Activated CD4-positive, alpha-beta T cell treated with anti-CD3 and anti-CD28 coated beads for 36 hours (primary cell): ENCODE data around the gene SIGLEC5. TPM values are rescaled to one million over a fixed set of nuclear protein-coding genes. Genes with fewer than 3 reads are reported as not detected.

Experiments used
- ATAC-seq: fragments of 200-7000 bp; cut with Tn5 transposase; one replicate; pipeline ENCODE4 v1.10.0; 2021; ENCODE audit warnings: mild to moderate bottlenecking, moderate library complexity
- CTCF ChIA-PET: fragments of 350-600 bp; sonication (Branson Sonifier 250); formaldehyde crosslinking; loops from one replicate; lab custom pipeline; 2021; ENCODE audit warnings: antibody characterized with exemption; lab: Charles Lee
- POLR2A ChIA-PET: fragments of 350-600 bp; sonication (Branson Sonifier 250); formaldehyde crosslinking; loops from one replicate; lab custom pipeline; 2021; ENCODE audit warnings: antibody characterized with exemption, inconsistent platforms; lab: Charles Lee
- DNase-seq: peaks from one replicate; pipeline ENCODE4 v3.0.0-alpha.2; 2020
- H3K27ac Mint-ChIP-seq: one replicate; pipeline ENCODE4 v1.8.0; 2021; ENCODE audit warnings: mixed read lengths
- H3K27me3 Mint-ChIP-seq: one replicate; pipeline ENCODE4 v1.8.0; 2021; ENCODE audit warnings: mixed read lengths
- H3K36me3 Mint-ChIP-seq: one replicate; pipeline ENCODE4 v1.8.0; 2021; ENCODE audit warnings: low read depth, mixed read lengths
- H3K4me1 Mint-ChIP-seq: one replicate; pipeline ENCODE4 v1.8.0; 2021; ENCODE audit warnings: mixed read lengths
- H3K4me3 Mint-ChIP-seq: one replicate; pipeline ENCODE4 v1.8.0; 2021; ENCODE audit warnings: mild to moderate bottlenecking, moderate library complexity, mixed read lengths
- H3K9me3 Mint-ChIP-seq: one replicate; pipeline ENCODE4 v1.8.0; 2021; ENCODE audit warnings: low read depth, mixed read lengths
- intact Hi-C, 2 experiments: fragments of 100-400 bp; cut with DNase I in 1 of 2; cut with micrococcal nuclease in 1 of 2; formaldehyde crosslinking; loops; one replicate each; pipeline versions ENCODE4 v1.14.2 to v1.15.1; 2022 to 2024; cut with DNase I, micrococcal nuclease
- total RNA-seq, 2 experiments: library from RNA; stranded (reverse); gene quantifications; one replicate each; pipeline ENCODE4 v1.2.3, GENCODE V29; 2021

The SIGLEC5 gene
- total RNA-seq, 2 experiments from 2014 or later, result not detected

DNA sequence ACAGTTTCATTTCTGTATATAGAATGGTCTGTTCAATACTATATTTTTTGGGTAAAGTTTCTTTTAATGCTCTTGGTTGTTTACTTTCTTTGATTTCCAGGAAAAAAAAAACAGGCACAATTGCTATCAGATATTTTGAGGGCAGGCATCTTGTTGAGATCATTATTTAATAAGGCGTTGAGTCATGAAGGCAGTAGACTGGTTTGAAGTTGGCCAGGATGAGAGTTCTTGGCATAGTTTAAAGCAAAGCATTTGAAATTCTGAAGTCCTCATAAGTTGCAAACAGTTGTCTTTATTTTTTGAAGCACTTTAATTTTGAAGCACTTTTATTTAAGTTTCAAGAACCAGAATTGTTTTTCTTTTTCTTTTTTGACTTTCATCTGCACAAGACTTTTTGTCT lies 61.7 kb downstream of the SIGLEC5 start:
- Mint-ChIP-seq H3K27ac (no peak overlapping the region), H3K9me3 (peaks cover 1% of the 10 kb centered on the region), H3K4me3 (no peak overlapping the region), H3K36me3 (peaks cover 15% of the 10 kb centered on the region), H3K27me3 (peaks cover 20% of the 10 kb centered on the region), H3K4me1 (peaks cover 25% of the 10 kb centered on the region)
- DNase-seq, result no peak
- ChIA-PET CTCF (no interaction called here), POLR2A (no interaction called here)
- intact Hi-C loops, result no loop called here
- no peak for ATAC-seq

DNA sequence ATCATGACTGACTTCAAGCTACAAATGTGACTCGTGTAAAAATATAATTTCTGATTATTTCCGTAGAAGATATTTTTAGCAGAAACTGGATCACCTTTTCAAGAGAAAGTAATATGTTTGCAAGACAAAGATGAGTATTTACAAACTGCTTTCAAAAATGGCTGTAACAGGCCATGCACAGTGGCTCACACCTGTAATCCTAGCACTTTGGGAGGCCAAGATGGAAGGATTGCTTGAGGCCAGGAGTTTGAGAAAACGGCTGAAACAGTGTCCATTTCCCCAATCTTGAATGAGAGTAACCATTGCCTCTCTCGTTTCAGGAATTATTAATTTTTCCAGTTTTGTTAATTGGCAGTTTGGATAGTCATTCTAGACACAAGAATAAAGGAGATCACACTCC lies 62.6 kb downstream of the SIGLEC5 start:
- POLR2A ChIA-PET, result no interaction called here
- ATAC-seq (no peak), DNase-seq (no peak)
- H3K36me3 Mint-ChIP-seq, result peaks cover 8% of the 10 kb centered on the region
- H3K27ac Mint-ChIP-seq, result no peak overlapping the region
- CTCF ChIA-PET, result no interaction called here
- H3K9me3 Mint-ChIP-seq, result peaks cover 1% of the 10 kb centered on the region
- intact Hi-C loops, result no loop called here
- peaks cover 17% of the 10 kb centered on the region for H3K4me1 Mint-ChIP-seq
- peaks cover 22% of the 10 kb centered on the region for H3K27me3 Mint-ChIP-seq
- H3K4me3 Mint-ChIP-seq, result no peak overlapping the region

DNA sequence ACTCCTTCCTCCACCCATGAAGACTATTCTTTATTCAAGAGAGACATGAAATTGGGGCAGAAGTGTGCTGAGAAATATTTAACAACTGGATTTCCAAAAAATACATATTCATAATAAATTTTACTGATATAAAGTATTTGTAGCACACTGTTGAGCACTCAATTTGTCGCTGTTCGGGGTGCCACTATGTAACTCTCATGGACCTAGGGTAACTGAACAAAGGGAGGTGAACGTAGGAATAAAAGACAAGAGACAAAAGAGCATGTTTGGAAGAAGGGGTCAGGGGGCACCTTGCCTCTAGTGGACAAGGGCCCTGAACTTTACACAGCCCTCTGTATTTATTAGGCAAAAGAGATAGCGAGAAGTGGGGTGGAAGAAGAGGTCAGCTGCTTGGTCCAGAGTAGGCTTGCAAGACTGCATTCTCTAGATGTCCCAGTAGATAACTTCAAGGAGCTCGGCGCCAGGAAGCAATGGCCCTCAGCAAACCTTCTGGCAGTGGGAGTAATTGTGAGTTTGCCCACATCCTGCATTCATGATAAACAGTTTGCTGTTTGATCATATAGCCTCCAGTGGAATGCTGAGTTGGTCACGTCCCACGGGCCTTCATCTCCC lies 63.6 kb downstream of the SIGLEC5 start:
- intact Hi-C loops, result no loop called here
- DNase-seq (no peak), ATAC-seq (no peak)
- Mint-ChIP-seq H3K27me3 (peaks cover 26% of the 10 kb centered on the region), H3K9me3 (peaks cover 1% of the 10 kb centered on the region), H3K36me3 (peaks cover 1% of the 10 kb centered on the region), H3K4me3 (no peak overlapping the region), H3K27ac (no peak overlapping the region), H3K4me1 (peaks cover 8% of the 10 kb centered on the region)
- ChIA-PET POLR2A (no interaction called here), CTCF (interaction anchor here (0.7 kb wide), 1 partner anchor 91 kb away, joined by 3 read pairs; no protein-coding TSS in a partner anchor)

DNA sequence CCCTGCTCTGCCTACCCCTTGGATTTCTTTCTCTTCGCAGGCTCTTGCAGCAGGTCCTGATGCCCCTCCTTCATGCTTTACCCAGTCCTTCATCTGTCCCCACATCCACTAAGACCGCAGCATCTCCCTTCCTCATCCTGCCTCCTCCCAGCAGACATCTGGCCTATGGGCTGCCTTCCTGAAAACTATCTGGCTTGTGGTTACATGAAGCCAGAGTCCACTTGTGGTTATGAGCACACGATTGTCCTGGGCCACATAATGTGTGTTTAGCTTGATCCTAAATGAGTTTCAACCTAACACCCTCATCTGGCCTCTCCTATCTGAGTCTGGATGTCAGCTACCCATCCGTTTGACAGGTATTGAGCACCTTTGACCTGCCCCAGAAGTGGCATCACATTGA lies 64.6 kb downstream of the SIGLEC5 start:
- no peak for DNase-seq
- Mint-ChIP-seq H3K4me3 (no peak overlapping the region), H3K27me3 (peaks cover 33% of the 10 kb centered on the region), H3K27ac (no peak overlapping the region), H3K9me3 (peaks cover 1% of the 10 kb centered on the region), H3K36me3 (no peaks in the 10 kb centered on the region), H3K4me1 (peaks cover 3% of the 10 kb centered on the region)
- POLR2A ChIA-PET, result no interaction called here
- intact Hi-C loops, result no loop called here
- CTCF ChIA-PET, result interaction anchor here (0.9 kb wide), 1 partner anchor 17 kb away, joined by 3 read pairs; no protein-coding TSS in a partner anchor
- no peak for ATAC-seq

DNA sequence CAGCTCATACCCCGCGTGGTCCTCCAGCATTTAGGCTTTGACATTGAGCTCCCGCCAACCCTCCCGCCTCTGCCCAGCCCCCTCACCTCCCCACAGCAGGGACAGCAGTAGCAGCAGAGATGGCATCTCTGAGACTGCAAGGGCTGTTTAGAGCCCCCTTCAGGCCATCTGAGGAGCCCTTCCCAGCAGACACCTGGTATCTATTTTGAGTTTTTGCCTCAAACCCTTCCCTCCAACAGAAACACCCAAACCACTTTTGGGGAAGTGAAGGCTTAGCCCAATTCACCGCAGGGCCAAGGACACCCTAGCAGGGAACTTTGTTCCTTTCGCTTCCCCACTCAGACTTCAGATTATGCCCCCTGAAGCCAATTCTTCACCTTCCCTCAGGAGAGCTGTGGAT lies 65.4 kb downstream of the SIGLEC5 start:
- POLR2A ChIA-PET, result no interaction called here
- ATAC-seq (no peak), DNase-seq (no peak)
- Mint-ChIP-seq H3K4me3 (no peak overlapping the region), H3K27me3 (peaks cover 34% of the 10 kb centered on the region), H3K9me3 (peaks cover under 1% of the 10 kb centered on the region), H3K36me3 (no peaks in the 10 kb centered on the region), H3K4me1 (no peaks in the 10 kb centered on the region), H3K27ac (no peak overlapping the region)
- CTCF ChIA-PET, result interaction anchor here (0.5 to 0.9 kb wide), 3 partner anchors 17 to 247 kb away, joined by 3 read pairs; no protein-coding TSS in a partner anchor
- intact Hi-C loops, result no loop called here

Other genes with a start within 250 kb of the SIGLEC5 start
- under 1 TPM in 1 of 2 experiments, not detected in 1; 0.27 TPM for gene LIM2, start 242.4 kb downstream of the SIGLEC5 start, total RNA-seq
- gene C19orf84, start 239.8 kb downstream of the SIGLEC5 start, total RNA-seq, result under 1 TPM in 1 of 2 experiments, not detected in 1; 0.33 TPM
- under 1 TPM; 0.48 to 0.65 TPM for gene SIGLEC10, start 212.8 kb downstream of the SIGLEC5 start, total RNA-seq
- gene SIGLEC8, start 171.9 kb downstream of the SIGLEC5 start, total RNA-seq, result not detected
- not detected for gene CEACAM18, start 151.9 kb downstream of the SIGLEC5 start, total RNA-seq
- gene SIGLEC12, start 128.6 kb downstream of the SIGLEC5 start, total RNA-seq, result 1 to 10 TPM; 1.2 to 1.9 TPM
- not detected for gene SIGLEC6, start 98.7 kb downstream of the SIGLEC5 start, total RNA-seq
- gene ZNF175, start 59.1 kb downstream of the SIGLEC5 start, total RNA-seq, result 1 to 10 TPM; 5.9 to 9.6 TPM
- gene SIGLEC14, start 16.4 kb upstream of the SIGLEC5 start, total RNA-seq, result not detected
- gene SPACA6, start 62.9 kb upstream of the SIGLEC5 start, total RNA-seq, result 1 to 10 TPM; 8.3 to 9.1 TPM
- gene HAS1, start 93.6 kb upstream of the SIGLEC5 start, total RNA-seq, result not detected
- not detected for gene FPR1, start 121.5 kb upstream of the SIGLEC5 start, total RNA-seq
- gene FPR2, start 130.8 kb upstream of the SIGLEC5 start, total RNA-seq, result not detected
- not detected for gene FPR3, start 164.8 kb upstream of the SIGLEC5 start, total RNA-seq